ENCODE results near the gene DCAF11. TPM values are rescaled to one million over a fixed set of nuclear protein-coding genes. Genes with fewer than 3 reads are reported as not detected.

DCAF11 gene
- total RNA-seq, 1 donor from 2014 or later = 81.8 TPM

- intact Hi-C loops (cut with micrococcal nuclease) = loop anchor here (5.0 to 10.0 kb wide), 2 partner anchors 196 to 559 kb away; partner anchors contain the start of genes LTB4R and LTB4R2
Observed at GRCh38 chr14:24116128-24116814, 1.7 kb downstream of the DCAF11 start.

- intact Hi-C loops (cut with micrococcal nuclease) = loop anchor here (5.0 to 10.0 kb wide), 2 partner anchors 195 to 558 kb away; partner anchors contain the start of genes LTB4R and LTB4R2
Observed at GRCh38 chr14:24117179-24117578, 2.6 kb downstream of the DCAF11 start.

GRCh38 chr14:24119691-24120090 is 5.1 kb downstream of the DCAF11 start:
- intact Hi-C loops (cut with micrococcal nuclease) = loop anchor here (5.0 to 10.0 kb wide), 2 partner anchors 193 to 555 kb away; partner anchors contain the start of genes LTB4R and LTB4R2

- intact Hi-C loops (cut with micrococcal nuclease) = no loop called here
Observed at GRCh38 chr14:24121210-24121609, 6.6 kb downstream of the DCAF11 start.

GRCh38 chr14:24122416-24122815 is 7.8 kb downstream of the DCAF11 start:
- intact Hi-C loops (cut with micrococcal nuclease) = no loop called here

- intact Hi-C loops (cut with micrococcal nuclease) = no loop called here
Observed at GRCh38 chr14:24122898-24123297, 8.3 kb downstream of the DCAF11 start.

- intact Hi-C loops (cut with micrococcal nuclease) = no loop called here
Observed at GRCh38 chr14:24123424-24124417, 9.1 kb downstream of the DCAF11 start.

- intact Hi-C loops (cut with micrococcal nuclease) = no loop called here
Observed at GRCh38 chr14:24126939-24127338, 12.4 kb downstream of the DCAF11 start.

GRCh38 chr14:24127673-24128072 is 13.1 kb downstream of the DCAF11 start:
- intact Hi-C loops (cut with micrococcal nuclease) = no loop called here

- intact Hi-C loops (cut with micrococcal nuclease) = no loop called here
Observed at GRCh38 chr14:24129410-24129998, 14.9 kb downstream of the DCAF11 start.

- intact Hi-C loops (cut with micrococcal nuclease) = no loop called here
Observed at GRCh38 chr14:24130380-24130716, 15.8 kb downstream of the DCAF11 start, which contains the start of gene FITM1. FITM1 (plus strand) TSS chr14:24130659; CDS start chr14:24131564, 905 bp downstream.

- intact Hi-C loops (cut with micrococcal nuclease) = no loop called here
Observed at GRCh38 chr14:24130717-24131548, 16.4 kb downstream of the DCAF11 start.

- intact Hi-C loops (cut with micrococcal nuclease) = no loop called here
Observed at GRCh38 chr14:24131549-24131966, 17.0 kb downstream of the DCAF11 start.

- intact Hi-C loops (cut with micrococcal nuclease) = no loop called here
Observed at GRCh38 chr14:24132061-24132685, 17.6 kb downstream of the DCAF11 start.

GRCh38 chr14:24132976-24133375 is 18.4 kb downstream of the DCAF11 start:
- intact Hi-C loops (cut with micrococcal nuclease) = no loop called here

- intact Hi-C loops (cut with micrococcal nuclease) = no loop called here
Observed at GRCh38 chr14:24133735-24134134, 19.2 kb downstream of the DCAF11 start.

GRCh38 chr14:24135584-24135833 is 20.9 kb downstream of the DCAF11 start:
- intact Hi-C loops (cut with micrococcal nuclease) = no loop called here

GRCh38 chr14:24135834-24136683 is 21.5 kb downstream of the DCAF11 start, which contains the start of gene PSME1:
PSME1 (plus strand) TSS chr14:24136194; CDS start chr14:24136263, 69 bp downstream.
- intact Hi-C loops (cut with micrococcal nuclease) = loop anchor here (1.0 kb wide), 6 partner anchors 10 to 135 kb away; partner anchors contain the start of genes DCAF11, IPO4, IRF9 and NRL

Data from T-helper 1 cell treated with Interleukin-12 subunit alpha and Interleukin-12 subunit beta and Interleukin-4 antibody, amounts not matched to agents 30 ng/mL and 1 ng/mL, for 36 hours (primary cell).